Head of caudate nucleus (tissue), 42 donors: ENCODE results near the gene LGSN.
"Not testable (repeated sequence)": the region's sequence is repeated elsewhere in the genome, so short reads cannot be mapped to it uniquely, and the experiment has no call there.

ENCODE experiments used
- DNase-seq, 42 donors: peaks; one replicate each; pipeline versions ENCODE4 v3.0.0 to v3.0.0-alpha.2; 2020 to 2021; ENCODE audit warnings: mixed read lengths in 7 of 42
- intact Hi-C: fragments of 100-400 bp; cut with DNase I; formaldehyde crosslinking; loops from one replicate; pipeline ENCODE4 v1.15.0; 2022

Gene LGSN

DNA sequence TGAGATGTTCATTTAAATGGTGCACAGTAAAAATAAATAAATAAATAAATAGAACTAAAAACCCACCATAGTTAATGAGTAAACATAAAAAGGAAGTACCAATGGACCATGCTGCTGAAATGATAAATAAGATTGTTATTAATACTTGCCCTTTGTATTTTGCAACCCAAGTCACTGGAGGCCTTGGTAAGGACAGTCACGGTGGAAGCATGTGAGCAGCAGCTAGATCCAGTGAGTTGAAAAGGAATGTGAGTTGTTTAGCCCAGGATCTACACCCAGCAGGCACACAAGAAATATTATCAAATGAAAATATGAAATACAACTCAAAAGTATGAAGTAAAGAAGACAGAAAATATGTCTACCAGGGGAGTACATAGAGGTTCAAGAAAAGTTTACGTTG, 6.7 kb downstream of the LGSN start:
- intact Hi-C loops = no loop called here
- DNase-seq = no peak

- intact Hi-C loops = no loop called here
- DNase-seq = peak in 3 of 42 donors; percentile 8 to 29 (median 9)
Observed at GRCh38 chr6:63307581-63308246, 12.1 kb downstream of the LGSN start.

- intact Hi-C loops = no loop called here
- no peak for DNase-seq
Observed at GRCh38 chr6:63306420-63306819, 13.4 kb downstream of the LGSN start.

GRCh38 chr6:63305277-63305676, 14.5 kb downstream of the LGSN start:
- intact Hi-C loops = no loop called here
- no peak for DNase-seq

DNA sequence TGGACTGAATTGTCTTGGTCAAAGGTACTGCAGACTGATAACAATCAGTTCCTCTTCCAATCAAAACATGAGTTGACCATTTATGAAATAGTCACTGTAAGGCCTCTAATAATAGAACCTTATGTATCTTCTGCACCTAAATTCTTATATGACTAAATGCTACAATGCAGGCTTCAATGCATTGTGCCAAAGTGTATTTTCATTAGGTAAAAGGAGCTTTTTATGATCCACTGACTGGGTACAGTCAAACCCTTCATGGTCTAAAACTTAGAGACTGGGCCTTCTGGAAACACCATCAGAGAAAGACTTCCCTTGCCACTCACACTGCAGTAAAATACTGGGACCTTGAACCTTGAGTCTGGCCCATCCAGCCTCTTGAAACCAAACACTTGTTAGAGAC, 16.3 kb downstream of the LGSN start:
- intact Hi-C loops = no loop called here
- no peak for DNase-seq

- intact Hi-C loops = no loop called here
- DNase-seq = no peak
Observed at GRCh38 chr6:63299667-63300066, 20.1 kb downstream of the LGSN start.

- intact Hi-C loops = no loop called here
- no peak for DNase-seq
Observed at GRCh38 chr6:63295553-63296194, 24.1 kb downstream of the LGSN start.

DNA sequence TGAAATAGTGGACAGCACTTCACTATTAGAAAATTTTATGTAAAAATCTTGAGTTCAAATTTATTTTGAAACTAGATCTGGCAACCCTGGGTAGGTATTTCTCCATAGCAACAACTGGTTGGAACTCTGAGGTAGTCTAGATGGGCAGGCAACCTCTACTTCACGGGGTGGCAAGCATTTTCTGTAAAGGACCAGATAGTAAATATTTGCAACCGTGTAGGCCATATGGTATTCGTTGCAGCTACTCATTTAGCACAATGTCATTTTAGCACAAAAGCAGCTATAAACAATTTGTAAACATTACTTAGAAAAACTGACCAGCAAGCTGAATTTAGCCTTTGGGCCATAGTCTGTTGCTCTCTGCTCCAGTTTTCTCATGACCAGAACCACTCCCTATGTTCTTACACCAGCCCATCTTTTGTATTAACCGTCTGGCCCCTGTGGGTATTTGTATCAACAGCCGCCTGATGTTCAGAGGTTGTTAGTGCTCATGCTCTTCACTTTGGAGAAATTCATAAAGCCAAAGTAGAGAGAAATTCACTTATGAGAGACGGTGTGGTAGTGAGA, 29.2 kb downstream of the LGSN start:
- no peak for DNase-seq
- intact Hi-C loops = no loop called here

- intact Hi-C loops = no loop called here
- no peak for DNase-seq
Observed at GRCh38 chr6:63289269-63289872, 30.4 kb downstream of the LGSN start.

DNA sequence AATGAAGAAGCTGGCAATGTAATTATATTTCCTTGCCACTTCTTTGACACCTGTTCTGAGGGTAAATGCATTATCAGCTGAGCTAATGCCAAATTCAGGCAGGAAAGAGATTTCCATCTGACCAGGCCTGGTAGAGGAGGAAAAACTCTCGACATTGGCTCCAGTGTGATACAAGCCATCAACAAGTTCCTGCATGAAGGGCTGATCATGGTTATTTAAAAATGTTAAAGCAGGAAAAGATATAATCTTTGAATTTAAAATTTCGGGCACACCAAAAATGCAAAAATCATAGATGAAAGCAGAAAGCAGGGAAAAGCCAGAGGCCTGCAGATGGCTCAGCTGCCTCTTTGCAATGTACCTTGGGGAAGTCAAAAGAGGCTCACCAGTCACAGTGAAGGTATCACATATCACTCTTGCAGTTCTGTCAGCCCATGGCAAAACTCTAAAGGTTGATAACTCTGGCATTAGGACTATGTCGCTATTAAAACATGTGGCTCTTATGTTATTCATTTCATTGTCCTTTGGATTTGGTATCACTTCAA, 39.1 kb downstream of the LGSN start:
- DNase-seq = no peak
- intact Hi-C loops = no loop called here

- DNase-seq = no peak
- intact Hi-C loops = no loop called here
Observed at GRCh38 chr6:63278916-63279315, 40.9 kb downstream of the LGSN start.

DNA sequence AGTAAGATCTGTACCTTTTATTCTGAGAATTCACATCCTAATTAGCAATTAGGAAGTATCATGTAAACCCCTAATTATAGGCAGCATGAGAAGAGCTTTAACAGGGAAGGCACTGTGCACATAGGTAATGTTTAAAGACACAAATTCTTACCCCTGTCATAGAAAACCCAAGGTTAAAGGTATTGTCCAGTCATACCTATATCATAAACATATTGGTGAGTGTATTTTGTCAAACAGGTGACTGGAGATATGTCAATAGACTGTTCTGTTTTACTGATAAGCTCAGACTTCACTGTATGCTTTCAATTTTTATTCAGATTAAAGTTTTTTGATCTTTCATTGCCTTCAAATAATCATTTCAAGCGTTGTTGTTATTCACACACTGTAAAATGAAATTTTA, 43.8 kb downstream of the LGSN start:
- DNase-seq = no peak
- intact Hi-C loops = no loop called here

- intact Hi-C loops, DNase-seq: not testable (repeated sequence)
Observed at GRCh38 chr6:63274795-63275430, 44.9 kb downstream of the LGSN start.

- intact Hi-C loops = no loop called here
- DNase-seq = peak in 3 of 42 donors; percentile 7 to 22 (median 16)
Observed at GRCh38 chr6:63272397-63272796, 47.4 kb downstream of the LGSN start.

- DNase-seq = no peak
- intact Hi-C loops = no loop called here
Observed at GRCh38 chr6:63269470-63269869, 50.3 kb downstream of the LGSN start.

DNA sequence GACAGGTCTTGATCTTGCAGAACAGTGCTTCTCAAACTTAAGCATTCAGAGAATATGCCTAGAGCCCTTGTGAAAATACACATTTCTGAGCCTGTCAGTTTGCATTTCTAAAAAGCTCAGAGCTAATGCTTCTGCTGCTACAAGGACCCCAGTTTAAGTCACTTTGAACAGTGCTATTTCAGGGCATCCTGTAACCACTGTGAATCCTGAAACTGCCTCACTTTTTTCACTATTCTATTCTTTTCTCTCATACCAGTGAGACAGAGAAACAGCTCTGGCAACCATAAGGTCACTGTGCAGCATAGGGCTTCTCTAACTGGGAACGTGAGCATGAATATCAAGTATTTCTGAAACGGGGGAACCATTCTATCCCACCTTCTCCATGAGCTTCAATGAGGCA, 51.2 kb downstream of the LGSN start:
- DNase-seq = no peak
- intact Hi-C loops = no loop called here

DNA sequence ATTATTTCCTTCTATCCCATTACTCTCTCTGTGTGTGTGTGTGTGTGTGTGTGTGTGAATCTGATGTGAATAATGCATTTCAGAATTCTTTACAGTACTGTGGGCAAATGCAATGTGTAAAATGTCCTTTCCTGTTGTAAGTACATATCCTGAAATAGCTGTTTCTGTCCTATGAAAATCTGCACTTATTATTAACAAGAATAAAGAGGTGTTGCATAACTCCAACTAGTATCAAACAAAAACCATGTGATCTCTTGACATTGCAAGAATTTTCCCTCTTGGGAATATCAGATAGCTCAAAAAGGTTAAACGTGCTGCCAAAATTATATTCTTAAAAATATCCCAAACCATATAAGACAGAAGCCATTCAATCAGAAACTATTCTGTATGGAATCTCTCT, 52.0 kb downstream of the LGSN start:
- DNase-seq = no peak
- intact Hi-C loops = no loop called here

DNA sequence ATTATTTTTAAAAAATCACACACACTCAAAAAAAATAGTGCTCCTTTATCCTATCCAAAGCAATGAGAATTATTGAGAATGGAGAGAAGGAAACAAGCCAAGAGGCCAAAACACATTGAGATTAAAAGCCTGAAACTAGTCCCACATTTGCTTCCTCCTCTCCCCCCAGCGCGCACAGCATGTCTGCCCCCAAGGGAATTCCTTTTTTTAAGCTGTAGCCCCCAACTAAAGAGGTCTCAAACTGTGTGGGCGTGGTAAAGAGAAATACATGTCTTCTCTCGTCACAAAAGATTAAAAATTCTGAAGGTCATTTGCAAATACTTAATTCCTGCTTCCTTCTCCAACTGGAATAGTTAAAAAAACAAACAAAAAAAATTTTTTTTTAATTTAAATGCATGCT, 52.7 kb downstream of the LGSN start:
- no peak for DNase-seq
- intact Hi-C loops = no loop called here

GRCh38 chr6:63263444-63263843, 56.3 kb downstream of the LGSN start:
- intact Hi-C loops = no loop called here
- no peak for DNase-seq

DNA sequence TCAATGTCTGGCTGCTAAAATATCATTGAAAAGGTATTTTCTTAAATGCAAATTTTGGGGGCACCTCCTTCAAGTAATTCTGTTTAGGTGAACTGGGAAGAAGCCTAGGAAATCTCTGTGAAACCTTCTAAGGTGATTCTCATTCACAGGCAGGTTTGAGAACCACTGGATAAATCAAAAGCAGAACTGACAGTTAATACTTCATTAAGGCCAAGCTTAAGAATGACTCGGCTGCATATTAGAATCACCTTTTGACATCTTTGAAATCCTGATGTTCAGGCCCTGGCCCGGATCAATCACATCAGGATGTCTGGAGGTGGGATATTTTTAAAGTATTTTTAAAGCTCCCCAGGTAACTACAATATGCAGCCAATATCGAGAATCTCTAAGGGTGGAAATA, 58.0 kb downstream of the LGSN start:
- intact Hi-C loops = no loop called here
- no peak for DNase-seq
